HG02840 (cell line): ENCODE results near the gene ASB13.

Source experiments
- ATAC-seq: cut with Tn5 transposase; IDR thresholded peaks from one replicate; pipeline ENCODE4 v1.9.1; 2021; ENCODE audit warnings: mild to moderate bottlenecking, moderate library complexity, moderate number of reproducible peaks; ENCODE audit not compliant: unreplicated experiment, low FRiP score

The ASB13 gene

DNA sequence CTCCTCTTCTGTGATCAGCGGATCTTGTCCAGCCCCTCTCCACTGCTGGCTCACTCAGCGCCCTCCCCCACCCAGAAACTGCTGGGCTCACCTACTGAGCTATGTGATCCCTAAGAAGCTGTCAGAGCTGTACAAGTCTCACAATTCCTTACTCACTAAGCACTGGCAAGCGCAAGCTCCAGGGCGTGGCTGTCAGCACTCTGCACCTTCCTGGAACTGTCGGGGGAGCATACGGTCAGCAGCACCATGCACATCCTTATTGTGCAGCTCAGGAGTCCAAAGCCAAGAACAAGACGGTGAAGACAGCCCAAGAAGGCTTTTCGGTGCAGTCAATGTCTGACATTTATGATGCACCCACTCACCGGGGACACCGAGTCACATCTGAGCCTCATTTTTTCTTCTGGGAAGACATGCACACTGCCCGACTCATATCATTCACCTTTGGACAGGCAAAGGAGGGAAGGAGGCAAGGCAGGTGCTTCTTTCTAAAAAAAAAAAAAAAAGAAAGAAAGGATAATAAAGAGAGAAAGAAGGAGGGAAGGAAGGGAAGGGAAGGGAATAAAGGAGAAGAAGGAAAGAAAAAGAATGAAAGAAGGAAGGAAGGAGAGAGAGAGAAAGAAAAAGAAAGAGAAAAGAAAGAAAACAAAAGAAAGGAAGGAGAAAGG, 56.3 kb downstream of the ASB13 start:
- no peak for ATAC-seq

DNA sequence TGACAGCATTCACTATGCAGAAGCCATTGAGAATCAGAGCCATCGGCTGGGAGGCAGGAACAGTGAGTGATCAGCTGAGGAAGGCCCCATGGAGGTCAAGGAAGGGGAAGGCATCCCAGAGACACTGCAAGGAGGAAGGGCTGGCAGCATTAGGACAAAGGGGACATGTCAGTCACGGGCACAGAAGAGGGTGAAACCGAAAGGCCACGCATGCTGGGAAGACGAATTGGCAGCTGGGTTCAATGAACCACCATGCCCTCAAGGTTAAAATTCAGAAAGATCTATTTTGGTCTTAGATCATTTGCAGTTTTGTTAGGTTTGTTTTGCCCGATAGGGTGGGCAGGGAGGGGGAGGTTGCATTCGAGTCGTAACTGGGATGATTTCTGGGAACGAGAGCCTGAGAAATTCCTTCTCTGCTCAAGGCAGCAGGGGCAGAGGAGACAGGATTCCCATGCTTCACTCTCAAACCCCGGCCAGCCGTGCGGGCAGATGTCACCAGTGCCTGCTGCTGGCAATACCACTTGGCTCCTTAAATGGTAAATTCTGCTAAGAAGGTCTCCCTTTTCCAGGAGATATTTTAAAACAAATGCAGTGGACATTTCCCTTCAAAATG, 57.7 kb downstream of the ASB13 start:
- no peak for ATAC-seq

DNA sequence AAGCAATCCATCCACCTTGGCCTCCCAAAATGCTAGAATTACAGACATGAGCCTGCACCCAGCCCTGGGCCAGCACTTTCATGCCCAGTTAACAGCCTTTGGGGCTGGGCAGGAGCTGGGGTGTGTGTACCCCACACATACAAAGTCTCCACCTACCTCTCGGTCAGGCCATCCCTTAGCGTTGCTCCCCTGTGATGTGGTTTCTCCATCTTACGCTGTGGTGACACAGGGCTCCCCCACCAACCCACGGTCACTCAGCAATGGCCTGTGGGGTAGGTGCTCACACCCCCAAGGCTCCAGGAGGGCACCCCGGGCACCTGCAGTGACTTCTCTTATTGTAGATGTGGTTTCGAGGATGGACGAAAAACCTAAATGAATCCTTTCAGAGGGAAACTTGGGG, 58.8 kb downstream of the ASB13 start:
- ATAC-seq: no peak

DNA sequence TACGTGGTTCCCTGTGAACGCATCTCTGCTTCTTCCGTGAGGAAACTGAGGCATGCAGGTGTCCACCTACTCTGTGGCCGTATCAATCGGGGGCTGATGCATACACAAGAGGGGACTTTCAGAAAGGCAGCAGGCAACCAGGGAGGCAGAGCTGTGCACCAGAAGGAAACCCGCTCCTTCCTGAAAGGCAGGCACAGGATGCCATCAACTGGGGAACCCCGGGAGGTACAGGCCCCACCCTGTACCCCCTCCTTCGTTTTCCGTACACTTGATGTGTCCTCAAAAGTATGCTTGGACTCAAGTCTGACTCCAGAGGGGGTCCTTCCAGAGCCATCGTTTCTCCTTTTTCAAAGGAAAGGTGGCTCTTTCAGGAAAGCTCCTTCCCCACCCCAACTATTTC, 59.5 kb downstream of the ASB13 start:
- no peak for ATAC-seq

DNA sequence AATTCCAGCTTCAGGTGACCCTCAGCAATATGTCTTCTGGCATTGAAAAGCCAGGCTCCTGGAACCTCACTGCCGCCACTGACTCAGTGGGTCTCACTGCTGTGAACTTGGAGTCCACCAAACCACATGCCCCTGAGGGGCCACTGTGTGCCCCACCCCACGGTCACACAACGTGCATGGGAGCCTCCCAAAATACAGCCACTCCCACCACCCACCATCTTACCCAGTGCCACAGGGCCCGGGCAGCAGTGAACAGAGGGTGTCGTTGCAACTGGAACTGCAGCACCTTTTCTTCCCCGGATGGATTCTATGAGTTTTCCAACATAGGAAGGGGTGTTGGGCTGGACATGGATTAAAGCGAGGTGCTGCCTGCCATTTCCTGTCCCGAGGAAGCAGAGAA, 60.1 kb downstream of the ASB13 start:
- ATAC-seq: no peak

DNA sequence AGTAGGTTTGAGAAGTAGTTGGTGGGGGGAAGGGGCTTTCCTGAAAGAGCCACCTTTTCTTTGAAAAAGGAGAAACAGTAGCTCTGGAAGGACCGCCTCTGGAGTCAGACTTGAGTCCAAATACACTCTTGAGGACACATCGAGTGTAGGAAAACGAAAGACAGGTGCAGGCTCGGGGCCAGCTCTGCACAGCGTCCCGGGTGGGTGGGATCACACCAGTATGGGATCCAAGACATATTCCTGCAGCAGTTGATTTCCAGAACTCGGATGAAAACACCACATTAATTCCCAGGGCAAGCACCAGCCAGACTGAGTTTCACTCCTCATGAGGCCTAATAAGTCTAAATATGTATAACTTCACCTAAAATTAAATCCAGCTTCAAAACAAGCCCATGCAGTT, 61.4 kb downstream of the ASB13 start:
- no peak for ATAC-seq

DNA sequence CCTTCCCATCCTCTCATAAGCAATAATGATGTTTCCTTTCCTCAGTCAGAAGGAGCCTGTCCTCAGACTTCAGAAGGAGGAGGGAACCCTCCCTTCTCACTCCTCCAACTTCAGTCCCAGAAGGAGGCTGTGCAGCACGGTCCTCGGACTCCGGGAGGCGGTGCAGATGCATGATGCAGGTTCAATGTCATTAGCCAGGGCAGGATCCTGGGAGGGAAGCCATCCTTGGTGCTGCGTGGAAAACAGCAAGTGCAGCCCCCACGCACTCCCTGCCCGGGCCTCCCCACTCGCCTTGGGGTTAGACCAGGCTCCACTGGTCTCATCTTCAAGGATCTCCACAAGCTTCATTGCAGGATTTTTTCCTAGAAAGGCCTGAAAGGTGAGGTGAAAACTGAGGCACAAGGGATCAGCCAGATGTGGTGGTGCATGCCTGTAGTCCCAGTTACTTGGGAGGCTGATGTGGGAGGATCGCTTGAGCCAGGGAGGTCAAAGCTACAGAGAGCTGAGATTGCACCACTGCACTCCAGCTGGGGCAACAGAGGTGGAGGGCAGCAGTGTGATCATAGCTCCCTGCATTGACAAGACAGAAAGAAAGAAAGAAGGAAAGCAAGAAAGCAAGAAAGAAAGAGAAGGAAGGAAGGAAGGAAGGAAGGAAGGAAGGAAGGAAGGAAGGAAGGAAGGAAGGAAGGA, 62.0 kb downstream of the ASB13 start:
- ATAC-seq: no peak

DNA sequence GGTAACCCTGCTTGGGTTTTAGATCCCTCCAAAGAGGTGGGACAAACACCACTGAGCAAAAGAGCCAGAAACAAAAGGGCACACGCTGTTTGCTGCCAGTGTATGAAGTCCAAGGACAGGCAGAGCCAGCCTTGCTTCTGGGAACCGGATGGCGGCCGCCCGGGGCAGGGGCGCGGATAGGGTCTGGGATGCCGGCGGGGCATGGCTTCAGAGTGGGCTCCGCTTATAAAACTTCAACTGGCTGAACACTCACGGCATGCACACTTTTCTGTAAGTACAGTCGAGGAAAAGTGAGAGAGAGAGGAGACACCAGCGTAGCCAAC, 62.6 kb downstream of the ASB13 start:
- ATAC-seq: no peak

DNA sequence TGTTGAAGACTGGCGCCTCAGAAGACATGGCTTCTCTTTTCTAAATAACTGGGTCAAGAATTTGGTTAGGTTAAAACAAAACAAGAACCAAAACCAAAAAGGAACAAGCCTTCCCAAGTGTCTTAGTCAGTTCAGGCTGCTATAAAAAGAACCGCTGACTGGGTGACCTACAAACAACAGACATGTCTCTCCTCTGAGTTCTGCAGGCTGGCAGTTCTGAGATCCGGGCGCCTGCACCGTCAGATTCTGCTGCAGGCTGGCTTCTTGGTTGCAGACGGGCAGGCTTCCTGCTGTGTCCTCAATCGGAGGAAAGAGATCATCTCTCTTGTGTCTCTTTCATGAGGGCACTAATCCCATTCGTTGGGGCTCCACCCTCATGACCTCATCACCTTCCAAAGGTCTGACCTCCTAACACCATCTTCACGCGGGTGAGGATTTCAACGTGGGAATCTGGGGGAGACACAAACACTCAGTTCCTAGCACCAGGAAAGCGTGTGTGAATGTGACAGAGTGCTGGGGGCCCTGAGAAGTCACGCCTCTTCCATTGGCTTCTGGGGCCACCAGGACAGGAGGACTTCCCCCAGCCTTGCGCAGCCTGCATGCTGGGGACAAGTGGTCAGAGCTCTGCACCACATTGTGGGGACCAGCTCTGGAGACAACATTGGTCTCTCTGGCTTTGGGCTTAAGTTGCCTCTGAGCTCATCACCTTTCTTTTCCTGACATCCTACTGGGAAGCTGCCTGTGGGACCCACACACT, 63.1 kb downstream of the ASB13 start:
- no peak for ATAC-seq

DNA sequence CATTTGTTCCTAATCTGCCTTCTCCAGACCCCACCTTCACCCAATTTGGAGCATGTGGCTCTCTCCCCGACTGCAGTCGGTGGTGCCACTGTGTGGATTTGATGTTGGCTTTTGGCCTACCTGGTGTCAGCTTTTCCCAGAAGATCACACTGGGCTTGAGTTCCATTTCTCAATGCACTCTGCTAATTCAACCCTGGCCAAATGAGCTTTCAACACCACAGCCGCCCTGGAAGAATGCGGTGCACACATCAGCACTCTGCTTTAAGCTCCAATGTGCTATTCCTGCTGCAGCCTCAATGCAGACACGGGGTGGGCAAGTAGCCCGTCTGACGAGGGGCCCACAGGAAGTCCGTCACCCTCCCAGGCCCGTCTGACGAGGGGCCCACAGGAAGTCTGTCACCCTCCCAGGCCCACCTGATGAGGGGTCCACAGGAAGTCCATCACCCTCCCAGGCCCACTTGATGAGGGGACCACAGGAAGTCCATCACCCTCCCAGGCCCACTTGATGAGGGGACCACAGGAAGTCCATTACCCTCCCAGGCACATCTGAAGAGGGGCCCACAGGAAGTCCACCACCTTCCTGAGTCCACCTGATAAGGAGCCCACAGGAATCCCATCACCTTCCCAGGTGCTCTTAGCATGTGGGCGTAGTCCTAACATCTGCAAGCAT, 64.4 kb downstream of the ASB13 start:
- no peak for ATAC-seq

DNA sequence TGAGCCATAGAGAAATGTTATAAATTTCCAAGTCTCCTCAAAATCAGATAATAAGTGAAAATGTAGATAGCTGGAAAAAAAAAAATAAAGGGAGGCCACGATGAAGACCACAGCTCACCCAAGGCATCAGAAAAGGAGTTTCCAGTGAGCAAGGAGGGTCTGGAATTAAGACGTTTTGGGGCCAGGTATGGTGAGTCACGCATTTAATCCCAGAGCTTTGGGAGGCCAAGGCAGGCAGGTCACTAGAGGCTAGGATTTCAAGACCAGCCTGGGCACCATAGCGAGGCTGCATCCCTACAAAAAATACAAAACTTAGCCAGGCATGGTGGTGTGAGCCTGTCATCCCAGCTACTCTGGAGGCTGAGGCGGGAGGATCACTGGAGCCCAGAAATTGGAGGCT, 65.5 kb downstream of the ASB13 start:
- no peak for ATAC-seq

DNA sequence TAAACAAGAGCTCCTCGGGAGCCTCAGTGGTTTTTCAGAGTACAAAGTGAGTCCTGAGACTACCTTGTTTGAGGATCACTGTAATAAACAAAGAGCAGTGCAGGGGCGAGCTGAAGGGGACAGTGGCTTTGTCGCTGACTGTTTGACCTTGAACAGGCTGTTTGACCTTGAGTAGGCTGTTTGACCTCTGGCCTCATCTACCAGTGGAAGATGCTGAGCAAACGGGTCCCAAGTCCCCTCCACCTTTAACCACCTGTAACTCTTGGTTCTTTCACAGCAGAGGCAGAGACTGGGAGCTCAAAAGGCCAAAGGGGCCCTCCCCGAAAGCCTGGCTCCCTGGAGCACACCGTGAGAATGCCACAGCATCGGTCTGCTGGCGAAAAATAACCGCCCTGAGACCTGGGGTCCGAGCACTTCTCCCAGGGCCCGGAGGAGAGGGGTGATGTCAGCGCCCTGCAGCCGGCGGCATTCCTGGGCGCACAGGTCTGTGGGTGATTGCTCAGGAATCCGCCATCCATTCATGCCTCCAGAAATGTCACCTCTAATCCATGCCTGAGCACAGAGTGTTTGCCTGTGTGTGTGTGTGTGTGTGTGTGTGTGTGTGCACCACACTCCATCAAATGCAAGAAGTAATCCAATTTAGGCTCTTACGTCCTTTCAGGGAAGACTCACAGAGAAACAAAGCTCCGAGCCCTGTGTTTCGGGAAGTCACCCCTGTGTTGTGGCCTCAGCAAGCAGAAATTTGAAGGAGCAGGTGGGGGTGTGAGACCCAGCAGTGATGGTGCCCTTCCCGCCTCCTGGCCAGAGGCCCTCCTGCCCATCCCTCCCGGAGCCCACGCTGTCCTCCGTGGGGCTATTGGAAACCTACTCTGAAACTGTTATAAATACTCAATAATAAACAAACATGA, 66.5 kb downstream of the ASB13 start:
- no peak for ATAC-seq

DNA sequence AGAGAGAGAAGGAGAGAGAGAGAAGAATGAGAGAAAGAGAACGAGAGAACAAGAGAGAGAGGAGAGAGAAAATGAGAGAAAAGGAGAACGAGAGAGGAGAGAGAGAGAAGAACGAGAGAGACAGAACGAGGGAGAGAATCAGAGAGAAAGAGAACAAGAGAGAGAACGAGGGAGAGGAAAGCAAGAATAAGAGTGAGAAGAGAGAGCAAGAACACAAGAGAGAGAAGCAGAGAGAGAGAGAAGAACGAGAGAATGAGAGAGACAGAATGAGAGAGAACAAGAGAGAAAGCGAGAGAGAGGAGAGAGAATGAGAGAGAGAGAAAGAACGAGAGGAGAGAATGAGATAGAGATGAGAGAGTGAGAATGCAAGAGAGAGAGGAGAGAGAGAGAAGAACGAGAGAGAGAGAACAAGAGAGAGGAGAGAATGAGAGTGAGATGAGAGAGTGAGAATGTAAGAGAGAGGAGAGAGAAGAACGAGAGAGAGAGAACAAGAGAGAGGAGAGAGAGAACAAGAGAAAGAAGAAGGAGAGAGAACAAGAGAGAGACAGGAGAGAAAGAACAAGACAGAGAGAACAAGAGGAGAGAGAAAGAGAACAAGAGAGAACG, 68.2 kb downstream of the ASB13 start:
- no peak for ATAC-seq

DNA sequence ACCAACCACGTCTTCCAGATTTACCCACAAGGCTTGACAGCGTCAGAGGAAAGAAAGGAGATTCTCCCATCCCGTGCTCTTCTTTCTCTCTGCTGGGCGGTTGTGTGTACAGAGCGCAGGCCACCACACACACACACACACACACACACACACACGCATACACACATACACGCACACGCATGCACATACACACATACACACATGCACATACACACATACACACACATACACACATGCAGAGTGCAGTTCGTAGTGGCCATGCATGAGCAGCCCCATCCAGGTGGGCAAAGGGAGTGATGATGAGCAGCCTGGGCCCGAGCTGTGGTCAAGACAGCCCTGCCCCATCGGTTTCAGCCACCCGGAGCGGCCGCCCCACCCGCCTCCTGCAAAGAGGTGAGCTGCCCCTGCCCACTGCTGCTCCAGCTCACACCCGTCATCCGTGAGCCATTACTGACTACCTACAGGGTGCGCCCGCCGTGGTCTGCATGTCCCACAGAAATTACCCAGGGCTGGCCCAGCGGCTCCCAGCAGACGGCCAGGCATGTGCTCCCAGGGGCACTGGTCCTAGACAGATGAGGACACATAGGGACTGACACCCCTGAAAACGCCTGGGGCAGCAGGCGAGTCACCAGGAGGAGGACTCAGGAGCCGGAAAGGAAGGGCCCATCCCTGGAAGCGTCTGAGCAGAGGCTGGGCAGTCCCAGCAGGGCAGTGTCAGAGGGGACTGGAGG, 69.6 kb downstream of the ASB13 start:
- no peak for ATAC-seq

DNA sequence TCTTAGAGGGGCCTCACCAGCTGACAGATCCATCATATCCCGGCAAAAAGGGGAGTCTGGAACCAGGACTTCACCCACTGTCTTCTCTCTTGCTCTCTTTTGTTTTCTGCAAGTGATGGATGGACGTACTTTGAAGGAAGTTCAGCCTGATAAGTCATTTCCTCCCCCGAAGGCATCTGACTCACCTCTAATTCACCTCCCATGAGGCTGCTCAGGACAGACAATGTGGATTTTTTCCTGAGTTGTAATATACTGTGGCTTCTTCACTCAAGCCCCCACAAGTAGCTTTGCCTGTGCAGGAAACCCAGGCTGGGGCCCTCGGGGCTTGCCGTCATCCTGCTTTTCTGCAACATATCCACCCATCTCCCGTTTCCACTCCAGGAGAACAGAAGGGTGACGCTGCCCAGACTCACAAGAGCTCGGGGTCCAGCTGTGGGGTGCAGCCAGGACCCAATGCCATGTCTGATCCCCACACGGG, 70.4 kb downstream of the ASB13 start:
- no peak for ATAC-seq

DNA sequence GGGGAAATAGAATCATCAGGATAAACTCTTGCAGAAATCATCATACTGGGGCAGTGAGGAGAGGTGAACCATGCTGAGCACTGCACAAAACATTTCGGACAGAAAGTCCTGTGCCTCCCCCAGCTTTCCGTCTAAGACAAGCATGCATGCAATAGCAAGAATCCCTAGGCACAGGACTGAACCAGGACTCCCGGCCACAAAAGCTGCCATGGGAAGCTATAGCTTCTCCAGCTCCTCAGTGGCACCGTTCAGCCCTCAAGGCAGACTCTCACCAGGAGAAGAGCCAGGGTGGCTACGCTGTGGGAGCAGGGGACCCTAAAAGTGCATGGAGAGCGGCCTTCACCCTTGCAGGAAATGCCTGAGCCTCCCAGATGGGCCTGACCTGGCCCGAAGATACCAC, 70.8 kb downstream of the ASB13 start:
- no peak for ATAC-seq

DNA sequence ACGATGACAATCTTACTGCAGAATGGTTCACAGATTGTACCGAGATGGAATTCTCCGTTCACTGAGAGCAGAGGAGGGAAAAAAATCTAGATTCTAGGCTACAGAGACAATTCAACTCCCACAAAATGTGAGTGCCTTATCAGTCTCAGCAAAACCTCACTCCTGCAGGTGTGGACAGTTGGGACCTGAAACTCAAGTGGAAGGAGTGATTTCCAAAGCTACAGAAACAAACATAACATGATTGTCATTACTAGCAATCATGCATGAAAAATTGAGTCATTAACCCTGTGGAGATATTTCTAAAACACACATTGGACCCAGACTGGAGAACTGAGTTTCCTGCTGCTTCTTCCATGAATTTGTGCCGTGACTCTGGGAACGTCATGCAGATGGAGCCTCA, 71.3 kb downstream of the ASB13 start:
- ATAC-seq: no peak

DNA sequence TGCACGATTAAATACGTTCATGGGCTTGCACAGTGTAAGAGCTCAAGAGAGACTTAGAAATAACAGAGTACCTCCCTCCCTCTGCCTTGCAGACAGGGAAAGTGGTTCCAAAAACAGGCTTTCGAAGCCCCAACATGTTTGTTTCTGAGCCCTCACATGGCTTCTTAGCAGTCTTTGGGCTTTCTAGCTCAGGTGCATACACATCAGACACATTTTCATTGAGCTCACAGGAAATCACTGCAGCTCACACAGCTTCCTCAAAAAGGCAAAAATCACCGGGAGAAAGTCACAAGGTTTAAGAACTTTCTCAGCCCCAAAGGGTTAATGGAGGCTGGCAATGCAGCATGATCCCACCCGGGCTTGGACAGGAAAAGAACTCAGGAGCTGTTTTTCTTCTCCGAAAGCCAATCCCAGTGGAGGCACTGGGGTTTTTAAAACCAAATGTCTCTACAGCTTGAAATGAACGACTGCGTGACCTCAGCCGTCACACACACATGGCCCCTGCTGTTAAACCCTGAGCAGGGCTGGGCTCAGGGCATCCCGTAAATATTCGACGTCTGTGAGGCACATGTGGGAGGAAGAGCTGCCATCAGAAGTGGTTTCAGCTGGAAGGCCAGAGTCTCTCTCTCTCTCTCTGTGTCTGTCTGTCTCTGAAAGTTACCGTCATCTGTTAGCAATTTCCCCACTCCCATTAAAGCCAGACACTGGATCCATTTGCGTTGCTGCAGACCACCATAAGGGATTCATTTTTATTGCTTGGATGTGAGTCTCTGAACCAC, 71.9 kb downstream of the ASB13 start:
- no peak for ATAC-seq
